Measurements from ENCODE around the gene HLA-DPB1.

The HLA-DPB1 gene

GRCh38 chr6:33075568-33076405, at the start of gene HLA-DPB1:
HLA-DPB1 (plus strand) TSS chr6:33075990; CDS start chr6:33076042, 52 bp downstream.
- no peak for TF ChIP-seq ZFX (IDR thresholded peaks at IDR 0.05; ENCODE audit: borderline replicate concordance)
- TF ChIP-seq CTCF (IDR thresholded peaks at IDR 0.05): no peak
- no peak within 1 kb of the TSS for H3K27ac ChIP-seq

- H3K27ac ChIP-seq: no peak overlapping the region
- TF ChIP-seq CTCF (IDR thresholded peaks at IDR 0.05): no peak
- TF ChIP-seq ZFX (IDR thresholded peaks at IDR 0.05; ENCODE audit: borderline replicate concordance): no peak
Measured at GRCh38 chr6:33028220-33028849, 47.5 kb upstream of the HLA-DPB1 start.

- TF ChIP-seq ZFX (IDR thresholded peaks at IDR 0.05; ENCODE audit: borderline replicate concordance) (no peak), CTCF (IDR thresholded peaks at IDR 0.05) (no peak)
- no peak overlapping the region for H3K27ac ChIP-seq
Measured at GRCh38 chr6:33029328-33030184, 46.2 kb upstream of the HLA-DPB1 start.

GRCh38 chr6:33030245-33030644, 45.5 kb upstream of the HLA-DPB1 start:
- no peak overlapping the region for H3K27ac ChIP-seq
- TF ChIP-seq CTCF (IDR thresholded peaks at IDR 0.05): no peak
- TF ChIP-seq ZFX (IDR thresholded peaks at IDR 0.05; ENCODE audit: borderline replicate concordance): no peak

- H3K27ac ChIP-seq: no peak overlapping the region
- no peak for TF ChIP-seq CTCF (IDR thresholded peaks at IDR 0.05)
- no peak for TF ChIP-seq ZFX (IDR thresholded peaks at IDR 0.05; ENCODE audit: borderline replicate concordance)
Measured at GRCh38 chr6:33034554-33034953, 41.2 kb upstream of the HLA-DPB1 start.

- no peak for TF ChIP-seq ZFX (IDR thresholded peaks at IDR 0.05; ENCODE audit: borderline replicate concordance)
- TF ChIP-seq CTCF (IDR thresholded peaks at IDR 0.05): no peak
- no peak overlapping the region for H3K27ac ChIP-seq
Measured at GRCh38 chr6:33036535-33036934, 39.3 kb upstream of the HLA-DPB1 start.
